Lung (tissue), 12 donors: ENCODE results near the gene GSC2. TPM values are rescaled to one million over a fixed set of nuclear protein-coding genes. Genes with fewer than 3 reads are reported as not detected.

ENCODE experiments used
- ATAC-seq: fragments of 200-7000 bp; cut with Tn5 transposase; one replicate; pipeline ENCODE4 v1.9.1; 2020; ENCODE audit warnings: moderate number of reproducible peaks; ENCODE audit not compliant: insufficient read depth, low FRiP score
- DNase-seq, 3 donors: peaks; one replicate each; pipeline ENCODE4 v3.0.0-alpha.2; 2013 to 2017
- H3K27ac ChIP-seq, 2 donors: one replicate each; pipeline ENCODE4 v1.5.1; 2013; ENCODE audit warnings: mild to moderate bottlenecking in 2 of 2, moderate library complexity in 2 of 2, control low read depth in 1 of 2, inconsistent platforms in 1 of 2, low read depth in 1 of 2, low read length in 1 of 2
- H3K27me3 ChIP-seq, 3 donors: one replicate each; pipeline ENCODE4 v1.5.1; 2013; ENCODE audit warnings: low read length in 2 of 3; ENCODE audit not compliant: control insufficient read depth in 3 of 3, insufficient read depth in 3 of 3
- H3K36me3 ChIP-seq, 4 donors: one replicate each; pipeline ENCODE4 v1.5.1; 2013; ENCODE audit warnings: low read length in 4 of 4, mild to moderate bottlenecking in 1 of 4, moderate library complexity in 1 of 4; ENCODE audit not compliant: control insufficient read depth in 4 of 4, insufficient read depth in 4 of 4
- H3K4me1 ChIP-seq, 5 donors: one replicate each; pipeline ENCODE4 v1.5.1; 2013; ENCODE audit warnings: low read length in 5 of 5, mild to moderate bottlenecking in 2 of 5, moderate library complexity in 1 of 5; ENCODE audit not compliant: control insufficient read depth in 5 of 5, insufficient read depth in 5 of 5
- H3K4me3 ChIP-seq: one replicate; pipeline ENCODE4 v1.5.1; 2013; ENCODE audit warnings: mild to moderate bottlenecking, control low read depth, moderate library complexity
- H3K9ac ChIP-seq, 2 donors: one replicate each; pipeline ENCODE4 v1.5.1; 2013; ENCODE audit warnings: low read length in 2 of 2, control low read depth in 1 of 2; ENCODE audit not compliant: insufficient read depth in 1 of 2
- H3K9me3 ChIP-seq, 4 donors: one replicate each; pipeline ENCODE4 v1.5.1; 2013; ENCODE audit warnings: low read length in 3 of 4, mild to moderate bottlenecking in 1 of 4, moderate library complexity in 1 of 4; ENCODE audit not compliant: control insufficient read depth in 4 of 4, insufficient read depth in 3 of 4
- WGBS, 2 donors: extraction: QIAGEN DNeasy Blood & Tissue Kit; methylation state at CpG; one replicate each; pipeline ENCODE4 v1.1.7; 2013; 5-methylcytosine and 5-hydroxymethylcytosine counted together
- polyA plus RNA-seq, 2 donors: library from polyadenylated mRNA; stranded (reverse); fragments of 200-250 nt; gene quantifications; one replicate each; pipeline ENCODE4 v1.2.1, GENCODE V29; 2013
- total RNA-seq, 2 donors: library from RNA; depleted of rRNA in 1 of 2; stranded (reverse); fragments of >200 nt in 1 of 2; gene quantifications; one replicate each; pipeline ENCODE4 v1.2.1, GENCODE V29; 2014 to 2021
- TF ChIP-seq, protein P1 (sequence below): IDR thresholded peaks from 2 replicates; pipeline ENCODE4 v1.5.1; 2012; ENCODE audit warnings: mild to moderate bottlenecking; ENCODE audit errors: control extremely low read depth, extremely low read depth
- donor health status: control.
- donor health status: control.
- donor health status: Bipolar disorder and iron deficiency.
- donor health status: healthy.
- donor health status: DM: yes; HTN: yes; CAD: no.

Gene GSC2
- total and polyA plus RNA-seq, 4 donors, result not detected

- Histone ChIP-seq H3K27me3 (no peaks in the 10 kb centered on the region), H3K4me3 (no peak overlapping the region), H3K9ac (no peak overlapping the region), H3K9me3 (no peaks in the 10 kb centered on the region), H3K4me1 (peaks cover 18 to 34% (median 21%) of the 10 kb centered on the region in 5 donors), H3K27ac (peak overlapping the region in 1 of 2 donors; percentile 20), H3K36me3 (peaks cover 0 to 2% (median 0%) of the 10 kb centered on the region in 4 donors)
- no peak for ATAC-seq
- no peak for DNase-seq
- 91% methylated on average over 3 of the region's 3 CpGs for WGBS, 2 donors
- TF ChIP-seq, protein P1, sequence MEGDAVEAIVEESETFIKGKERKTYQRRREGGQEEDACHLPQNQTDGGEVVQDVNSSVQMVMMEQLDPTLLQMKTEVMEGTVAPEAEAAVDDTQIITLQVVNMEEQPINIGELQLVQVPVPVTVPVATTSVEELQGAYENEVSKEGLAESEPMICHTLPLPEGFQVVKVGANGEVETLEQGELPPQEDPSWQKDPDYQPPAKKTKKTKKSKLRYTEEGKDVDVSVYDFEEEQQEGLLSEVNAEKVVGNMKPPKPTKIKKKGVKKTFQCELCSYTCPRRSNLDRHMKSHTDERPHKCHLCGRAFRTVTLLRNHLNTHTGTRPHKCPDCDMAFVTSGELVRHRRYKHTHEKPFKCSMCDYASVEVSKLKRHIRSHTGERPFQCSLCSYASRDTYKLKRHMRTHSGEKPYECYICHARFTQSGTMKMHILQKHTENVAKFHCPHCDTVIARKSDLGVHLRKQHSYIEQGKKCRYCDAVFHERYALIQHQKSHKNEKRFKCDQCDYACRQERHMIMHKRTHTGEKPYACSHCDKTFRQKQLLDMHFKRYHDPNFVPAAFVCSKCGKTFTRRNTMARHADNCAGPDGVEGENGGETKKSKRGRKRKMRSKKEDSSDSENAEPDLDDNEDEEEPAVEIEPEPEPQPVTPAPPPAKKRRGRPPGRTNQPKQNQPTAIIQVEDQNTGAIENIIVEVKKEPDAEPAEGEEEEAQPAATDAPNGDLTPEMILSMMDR, result no peak
Observed at GRCh38 chr22:19111584-19111983, 38.5 kb downstream of the GSC2 start.

GRCh38 chr22:19111140-19111539, 39.0 kb downstream of the GSC2 start:
- peaks cover 18 to 37% (median 21%) of the 10 kb centered on the region in 5 donors for H3K4me1 ChIP-seq
- no peak overlapping the region for H3K4me3 ChIP-seq
- H3K27me3 ChIP-seq, result no peaks in the 10 kb centered on the region
- peak overlapping the region in 1 of 2 donors; percentile 20 for H3K27ac ChIP-seq
- H3K9ac ChIP-seq, result no peak overlapping the region
- TF ChIP-seq, protein P1, result no peak
- no peak for ATAC-seq
- DNase-seq, result no peak
- WGBS, 2 donors, result 83 to 90% methylated on average over 3 of the region's 3 CpGs
- H3K9me3 ChIP-seq, result no peaks in the 10 kb centered on the region
- peaks cover 0 to 2% (median 0%) of the 10 kb centered on the region in 4 donors for H3K36me3 ChIP-seq

DNA sequence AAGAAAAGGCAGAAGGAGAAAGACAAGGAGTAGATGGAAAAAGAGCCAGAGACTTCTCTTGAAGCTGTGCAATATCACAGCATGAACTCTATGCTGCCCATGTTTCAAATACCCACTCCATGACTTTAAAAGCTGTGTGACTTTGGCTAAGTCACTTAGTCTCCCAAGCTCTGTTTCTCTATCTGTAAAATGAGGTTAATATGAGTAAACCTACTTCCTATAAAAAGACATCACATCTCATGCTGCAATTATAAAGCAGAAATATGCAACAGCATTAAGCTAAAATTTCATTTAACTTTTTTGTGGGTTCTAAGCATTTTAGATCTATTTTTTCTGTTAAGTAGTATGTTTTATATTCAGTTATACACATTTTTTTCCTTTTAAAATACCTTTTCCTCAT, 39.4 kb downstream of the GSC2 start:
- DNase-seq (no peak), ATAC-seq (no peak)
- no peaks in the 10 kb centered on the region for H3K9me3 ChIP-seq
- no peaks in the 10 kb centered on the region for H3K27me3 ChIP-seq
- no peak overlapping the region for H3K27ac ChIP-seq
- TF ChIP-seq, protein P1, result no peak
- H3K4me1 ChIP-seq, result peaks cover 19 to 42% (median 21%) of the 10 kb centered on the region in 5 donors
- H3K36me3 ChIP-seq, result peaks cover 0 to 2% (median 0%) of the 10 kb centered on the region in 4 donors
- H3K9ac ChIP-seq, result no peak overlapping the region
- H3K4me3 ChIP-seq, result no peak overlapping the region

- H3K4me1 ChIP-seq, result peaks cover 15 to 42% (median 21%) of the 10 kb centered on the region in 5 donors
- no peak for DNase-seq
- ATAC-seq, result no peak
- WGBS, 2 donors, result 30 to 46% methylated on average over 4 of the region's 4 CpGs
- no peak overlapping the region for H3K4me3 ChIP-seq
- TF ChIP-seq, protein P1, result no peak
- H3K27ac ChIP-seq, result peak overlapping the region in 1 of 2 donors; percentile 68
- H3K9me3 ChIP-seq, result no peaks in the 10 kb centered on the region
- no peak overlapping the region for H3K9ac ChIP-seq
- H3K36me3 ChIP-seq, result peaks cover 0 to 2% (median 0%) of the 10 kb centered on the region in 4 donors
- H3K27me3 ChIP-seq, result no peaks in the 10 kb centered on the region
Observed at GRCh38 chr22:19110064-19110458, 40.0 kb downstream of the GSC2 start.
